ENCODE measurements around the gene SKP1. TPM values are rescaled to one million over a fixed set of nuclear protein-coding genes. Genes with fewer than 3 reads are reported as not detected.
"Not testable (repeated sequence)": the region's sequence is repeated elsewhere in the genome, so short reads cannot be mapped to it uniquely, and the experiment has no call there.

Gene SKP1
- total RNA-seq, 1 donor from 2014 or later = 147 TPM

DNA sequence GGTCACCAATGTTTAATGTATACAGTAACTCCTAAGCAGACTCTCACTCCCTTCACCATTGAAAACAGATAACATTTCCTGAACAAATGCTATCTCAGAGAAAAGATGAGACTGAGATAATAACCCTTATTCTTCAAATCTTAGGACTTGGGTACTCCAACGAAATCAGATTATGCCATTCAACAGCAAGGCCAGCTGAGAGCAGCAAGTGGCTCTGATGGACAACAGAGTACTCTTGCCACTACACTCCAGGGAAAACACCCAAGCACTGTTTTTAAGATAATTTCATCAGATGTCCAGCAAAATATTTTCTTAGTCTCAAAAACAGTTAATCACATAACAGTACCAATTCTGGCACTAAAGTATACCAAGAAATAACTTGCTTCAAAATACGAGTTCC lies 39.0 kb upstream of the SKP1 start:
- no peak for DNase-seq (ENCODE audit: extremely low spot score in 2 of 2)
- H3K27me3 ChIP-seq = no peaks in the 10 kb centered on the region
- H3K4me1 ChIP-seq = peaks cover 74% of the 10 kb centered on the region
- H3K27ac ChIP-seq = no peak overlapping the region
- no peak overlapping the region for H3K4me3 ChIP-seq
- no peaks in the 10 kb centered on the region for H3K9me3 ChIP-seq
- no peaks in the 10 kb centered on the region for H3K36me3 ChIP-seq
- no peak for TF ChIP-seq POLR2AphosphoS5 (IDR thresholded peaks at IDR 0.05; ENCODE audit: insufficient read depth in 1 of 2, low read depth in 1 of 2)
- TF ChIP-seq POLR2A (IDR thresholded peaks at IDR 0.05) = no peak
- TF ChIP-seq, protein P1, sequence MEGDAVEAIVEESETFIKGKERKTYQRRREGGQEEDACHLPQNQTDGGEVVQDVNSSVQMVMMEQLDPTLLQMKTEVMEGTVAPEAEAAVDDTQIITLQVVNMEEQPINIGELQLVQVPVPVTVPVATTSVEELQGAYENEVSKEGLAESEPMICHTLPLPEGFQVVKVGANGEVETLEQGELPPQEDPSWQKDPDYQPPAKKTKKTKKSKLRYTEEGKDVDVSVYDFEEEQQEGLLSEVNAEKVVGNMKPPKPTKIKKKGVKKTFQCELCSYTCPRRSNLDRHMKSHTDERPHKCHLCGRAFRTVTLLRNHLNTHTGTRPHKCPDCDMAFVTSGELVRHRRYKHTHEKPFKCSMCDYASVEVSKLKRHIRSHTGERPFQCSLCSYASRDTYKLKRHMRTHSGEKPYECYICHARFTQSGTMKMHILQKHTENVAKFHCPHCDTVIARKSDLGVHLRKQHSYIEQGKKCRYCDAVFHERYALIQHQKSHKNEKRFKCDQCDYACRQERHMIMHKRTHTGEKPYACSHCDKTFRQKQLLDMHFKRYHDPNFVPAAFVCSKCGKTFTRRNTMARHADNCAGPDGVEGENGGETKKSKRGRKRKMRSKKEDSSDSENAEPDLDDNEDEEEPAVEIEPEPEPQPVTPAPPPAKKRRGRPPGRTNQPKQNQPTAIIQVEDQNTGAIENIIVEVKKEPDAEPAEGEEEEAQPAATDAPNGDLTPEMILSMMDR (IDR thresholded peaks at IDR 0.05) = no peak
- intact Hi-C loops (cut with DNase I) = no loop called here

DNA sequence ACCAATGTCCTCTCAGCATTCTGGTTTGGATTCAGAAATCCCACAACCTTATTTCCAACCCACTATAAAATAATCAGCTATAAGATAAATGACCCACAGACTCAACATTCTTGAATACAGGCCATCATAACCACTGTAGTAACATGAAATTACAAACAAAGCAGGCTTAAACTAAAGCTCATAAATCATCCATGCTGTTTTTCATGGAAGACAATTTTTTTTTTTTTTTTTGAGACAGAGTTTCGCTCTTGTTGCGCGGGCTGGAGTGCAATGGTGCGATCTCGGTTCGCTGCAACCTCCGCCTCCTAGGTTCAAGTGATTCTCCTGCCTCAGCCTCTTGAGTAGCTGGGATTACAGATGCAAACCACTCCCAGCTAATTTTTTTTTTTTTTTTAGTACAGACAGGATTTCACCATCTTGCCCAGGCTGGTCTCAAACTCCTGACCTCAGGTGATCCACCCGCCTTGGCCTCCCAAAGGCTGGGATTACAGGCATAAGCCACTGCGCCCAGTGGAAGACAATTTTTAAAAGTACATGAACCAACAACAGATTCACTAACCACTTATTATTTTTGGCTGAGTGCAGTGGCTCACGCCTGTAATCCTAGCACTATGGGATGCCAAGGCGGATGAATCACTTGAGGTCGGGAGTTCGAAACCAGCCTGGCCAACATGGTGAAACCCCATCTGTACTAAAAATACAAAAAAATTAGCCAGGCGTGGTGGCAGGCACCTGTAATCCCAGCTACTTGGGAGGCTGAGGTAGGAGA lies 34.7 kb upstream of the SKP1 start:
- intact Hi-C loops (cut with DNase I); H3K9me3 ChIP-seq; H3K4me3 ChIP-seq; DNase-seq (ENCODE audit: extremely low spot score in 2 of 2); H3K27ac ChIP-seq; H3K27me3 ChIP-seq; H3K36me3 ChIP-seq: not testable (repeated sequence)
- H3K4me1 ChIP-seq = peaks cover 84% of the 10 kb centered on the region

DNA sequence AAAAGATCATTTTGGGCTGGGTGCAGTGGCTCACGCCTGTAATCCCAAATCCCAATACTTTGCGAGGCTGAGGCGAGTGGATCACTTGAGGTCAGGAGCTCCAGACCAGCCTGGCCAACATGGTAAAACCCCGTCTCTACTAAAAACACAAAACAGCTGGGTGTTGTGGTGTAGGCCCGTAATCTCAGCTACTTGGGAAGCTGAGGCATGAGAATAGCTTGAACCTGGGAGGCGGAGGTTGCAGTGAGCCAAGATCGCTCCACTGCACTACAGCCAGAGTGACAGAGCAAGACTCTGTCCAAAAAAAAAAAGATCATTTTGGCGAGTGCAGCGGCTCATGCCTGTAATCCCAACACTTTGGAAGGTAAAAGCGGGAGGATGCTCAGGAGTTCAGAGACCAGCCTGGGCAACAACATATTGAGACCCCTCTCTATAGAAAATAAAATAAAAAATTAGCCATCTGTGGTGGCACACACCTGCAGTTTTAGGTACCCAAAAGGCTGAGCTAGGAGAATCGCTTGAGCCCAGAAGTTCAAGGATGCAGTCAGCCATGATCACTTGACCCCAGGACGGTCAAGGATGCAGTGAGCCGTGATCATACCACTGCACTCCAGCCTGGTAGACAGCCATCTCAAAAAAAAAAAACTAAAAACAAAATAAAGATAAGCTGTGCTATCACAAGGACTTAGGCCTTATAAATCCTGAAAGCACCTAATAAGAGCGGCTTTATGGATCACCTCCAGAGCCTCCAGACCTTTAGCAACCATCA lies 32.9 kb upstream of the SKP1 start:
- no peak for DNase-seq (ENCODE audit: extremely low spot score in 2 of 2)
- no peak overlapping the region for H3K4me3 ChIP-seq
- TF ChIP-seq POLR2A (IDR thresholded peaks at IDR 0.05) (no peak), POLR2AphosphoS5 (IDR thresholded peaks at IDR 0.05; ENCODE audit: insufficient read depth in 1 of 2, low read depth in 1 of 2) (no peak)
- TF ChIP-seq, protein P1 (IDR thresholded peaks at IDR 0.05) = no peak
- peaks cover 0 to 10% of the 10 kb centered on the region in 2 donors for H3K36me3 ChIP-seq
- intact Hi-C loops (cut with DNase I) = no loop called here
- H3K27me3 ChIP-seq = no peaks in the 10 kb centered on the region
- H3K27ac ChIP-seq = no peak overlapping the region
- no peaks in the 10 kb centered on the region for H3K9me3 ChIP-seq
- peaks cover 66% of the 10 kb centered on the region for H3K4me1 ChIP-seq

DNA sequence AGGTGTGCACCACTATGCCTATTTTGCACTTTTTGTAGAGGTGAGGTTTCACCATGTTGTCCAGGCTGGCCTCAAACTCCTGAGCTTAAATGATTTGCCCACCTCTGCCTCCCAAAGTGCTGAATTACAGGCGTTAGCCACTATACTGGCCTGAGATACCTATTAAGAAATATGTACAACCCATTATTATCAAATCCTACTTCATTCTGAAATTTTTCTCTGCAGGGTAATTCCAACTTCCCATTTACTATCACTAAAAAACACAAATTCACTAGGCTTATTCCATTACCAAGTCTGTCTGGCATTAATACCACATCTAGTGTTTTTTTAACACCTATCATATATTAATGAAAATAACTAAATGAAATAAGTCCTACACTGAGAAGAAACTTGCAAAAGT lies 30.9 kb upstream of the SKP1 start:
- H3K4me3 ChIP-seq = no peak overlapping the region
- TF ChIP-seq POLR2A (IDR thresholded peaks at IDR 0.05) = no peak
- no peak for TF ChIP-seq POLR2AphosphoS5 (IDR thresholded peaks at IDR 0.05; ENCODE audit: insufficient read depth in 1 of 2, low read depth in 1 of 2)
- TF ChIP-seq, protein P1 (IDR thresholded peaks at IDR 0.05) = no peak
- peaks cover 50% of the 10 kb centered on the region for H3K4me1 ChIP-seq
- peaks cover 0 to 30% of the 10 kb centered on the region in 2 donors for H3K36me3 ChIP-seq
- no peak for DNase-seq (ENCODE audit: extremely low spot score in 2 of 2)
- H3K9me3 ChIP-seq = no peaks in the 10 kb centered on the region
- intact Hi-C loops (cut with DNase I) = no loop called here
- no peaks in the 10 kb centered on the region for H3K27me3 ChIP-seq
- no peak overlapping the region for H3K27ac ChIP-seq

DNA sequence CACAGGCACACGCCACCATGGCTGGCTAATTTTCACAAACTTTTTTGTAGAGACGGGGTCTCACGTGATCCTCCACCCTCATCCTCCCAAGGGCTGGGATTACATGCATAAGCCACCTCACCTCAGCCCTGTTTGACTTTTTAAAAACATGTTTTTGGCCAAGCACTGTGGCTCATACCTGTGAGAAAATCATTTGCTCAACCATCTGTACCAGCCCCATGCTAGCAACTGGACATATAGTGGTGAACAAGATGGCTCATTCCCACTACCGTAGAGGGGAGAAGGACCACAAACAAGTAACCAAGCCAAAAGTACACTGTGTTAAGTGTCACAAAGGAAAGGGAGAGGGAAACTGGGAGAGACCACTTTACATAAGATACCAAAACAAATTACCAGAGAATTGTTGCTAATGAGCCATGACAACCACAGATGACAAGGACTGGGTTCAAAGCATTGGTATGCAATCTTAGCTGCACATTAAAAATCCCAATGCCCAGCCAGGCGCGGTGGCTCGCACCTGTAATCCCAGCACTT lies 29.9 kb upstream of the SKP1 start:
- no peaks in the 10 kb centered on the region for H3K9me3 ChIP-seq
- TF ChIP-seq, protein P1 (IDR thresholded peaks at IDR 0.05) = no peak
- TF ChIP-seq POLR2AphosphoS5 (IDR thresholded peaks at IDR 0.05; ENCODE audit: insufficient read depth in 1 of 2, low read depth in 1 of 2) (no peak), POLR2A (IDR thresholded peaks at IDR 0.05) (no peak)
- no peak for DNase-seq (ENCODE audit: extremely low spot score in 2 of 2)
- intact Hi-C loops (cut with DNase I) = no loop called here
- no peaks in the 10 kb centered on the region for H3K27me3 ChIP-seq
- no peak overlapping the region for H3K27ac ChIP-seq
- peaks cover 0 to 39% of the 10 kb centered on the region in 2 donors for H3K36me3 ChIP-seq
- H3K4me1 ChIP-seq = peaks cover 40% of the 10 kb centered on the region
- no peak overlapping the region for H3K4me3 ChIP-seq
